Mammary epithelial cell (primary cell): Measurements from ENCODE around the gene SPTBN1.

Source experiments
- EZH2 ChIP-seq: IDR thresholded peaks from 2 replicates; pipeline ENCODE4 v1.6.1; 2012; ENCODE audit warnings: low read length, inconsistent platforms, borderline replicate concordance
- TF ChIP-seq, protein P1 (sequence below), 2 donors: IDR thresholded peaks in 1 of 2; conservative IDR thresholded peaks in 1 of 2; 2 replicates each; pipeline ENCODE4 v1.5.1; 2011 to 2012; ENCODE audit warnings: inconsistent platforms in 2 of 2, low read length in 2 of 2, mild to moderate bottlenecking in 2 of 2, control low read depth in 1 of 2, low read depth in 1 of 2; ENCODE audit not compliant: insufficient read depth in 1 of 2; ENCODE audit errors: extremely low read depth in 1 of 2

DNA sequence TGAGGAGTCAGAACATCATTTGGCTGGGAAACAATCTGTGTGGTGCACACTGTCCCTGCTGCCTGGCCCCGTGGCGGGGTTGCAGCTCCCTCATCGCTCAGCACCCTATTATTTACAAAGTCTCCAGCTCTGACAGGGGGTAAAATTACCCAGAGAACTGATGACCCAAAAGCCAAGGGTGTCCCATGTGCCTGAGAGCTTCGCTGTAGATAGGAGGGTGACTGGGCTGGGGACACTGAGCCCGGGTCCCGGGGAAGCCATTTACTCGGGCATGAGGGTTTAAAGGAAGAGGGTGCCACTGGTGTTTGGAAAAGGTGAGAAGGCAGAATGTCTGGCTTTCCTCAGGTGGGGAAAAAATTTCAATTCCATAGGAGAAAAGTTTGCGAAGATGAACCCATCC lies 219.2 kb downstream of the SPTBN1 start:
- no peak for TF ChIP-seq EZH2
- TF ChIP-seq, protein P1, sequence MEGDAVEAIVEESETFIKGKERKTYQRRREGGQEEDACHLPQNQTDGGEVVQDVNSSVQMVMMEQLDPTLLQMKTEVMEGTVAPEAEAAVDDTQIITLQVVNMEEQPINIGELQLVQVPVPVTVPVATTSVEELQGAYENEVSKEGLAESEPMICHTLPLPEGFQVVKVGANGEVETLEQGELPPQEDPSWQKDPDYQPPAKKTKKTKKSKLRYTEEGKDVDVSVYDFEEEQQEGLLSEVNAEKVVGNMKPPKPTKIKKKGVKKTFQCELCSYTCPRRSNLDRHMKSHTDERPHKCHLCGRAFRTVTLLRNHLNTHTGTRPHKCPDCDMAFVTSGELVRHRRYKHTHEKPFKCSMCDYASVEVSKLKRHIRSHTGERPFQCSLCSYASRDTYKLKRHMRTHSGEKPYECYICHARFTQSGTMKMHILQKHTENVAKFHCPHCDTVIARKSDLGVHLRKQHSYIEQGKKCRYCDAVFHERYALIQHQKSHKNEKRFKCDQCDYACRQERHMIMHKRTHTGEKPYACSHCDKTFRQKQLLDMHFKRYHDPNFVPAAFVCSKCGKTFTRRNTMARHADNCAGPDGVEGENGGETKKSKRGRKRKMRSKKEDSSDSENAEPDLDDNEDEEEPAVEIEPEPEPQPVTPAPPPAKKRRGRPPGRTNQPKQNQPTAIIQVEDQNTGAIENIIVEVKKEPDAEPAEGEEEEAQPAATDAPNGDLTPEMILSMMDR (conservative IDR thresholded peaks at IDR 0.05 in 1 of 2, IDR thresholded peaks at IDR 0.05 in 1 of 2; ENCODE audit: extremely low read depth in 1 of 2, insufficient read depth in 1 of 2, low read depth in 1 of 2, low read length in 2 of 2) = no peak
